ENCODE measurements around the gene RSBN1L.
"Not testable (repeated sequence)": the region's sequence is repeated elsewhere in the genome, so short reads cannot be mapped to it uniquely, and the experiment has no call there.

RSBN1L gene

DNA sequence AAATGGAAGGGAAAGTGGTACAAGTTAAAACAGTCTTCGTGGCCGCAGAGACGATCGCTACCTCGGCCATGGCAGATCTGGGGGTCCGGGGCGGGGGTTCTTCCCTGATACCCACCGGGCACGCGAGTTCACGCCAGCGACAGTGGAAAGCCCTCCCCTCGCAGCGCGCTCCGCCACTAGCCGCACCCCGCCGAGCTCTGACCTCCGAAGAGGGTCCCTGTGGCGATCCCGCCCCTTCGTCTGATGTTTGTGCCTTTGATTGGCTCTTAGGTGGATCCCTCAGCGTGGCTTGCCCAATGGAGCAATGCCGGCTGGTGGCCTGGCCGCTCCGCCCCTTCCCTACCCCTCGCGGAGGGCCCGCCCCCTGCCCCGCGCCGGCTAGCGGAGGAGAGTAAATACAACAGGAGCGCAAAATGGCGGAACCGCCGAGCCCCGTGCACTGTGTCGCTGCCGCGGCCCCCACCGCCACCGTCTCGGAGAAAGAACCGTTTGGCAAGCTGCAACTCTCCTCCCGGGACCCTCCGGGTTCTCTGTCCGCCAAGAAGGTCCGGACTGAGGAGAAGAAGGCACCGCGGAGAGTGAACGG is at the start of gene RSBN1L:
TSS of gene RSBN1L (plus strand) at position 403 of the 586 bp plus-strand sequence. CDS start at position 414, 11 bp downstream.
- in situ Hi-C loops (cut with HindIII; ENCODE audit: low sequenced_read_pairs) = no loop called here

GRCh38 chr7:77648742-77649338 is 47.4 kb upstream of the RSBN1L start:
- in situ Hi-C loops (cut with HindIII; ENCODE audit: low sequenced_read_pairs) = no loop called here

DNA sequence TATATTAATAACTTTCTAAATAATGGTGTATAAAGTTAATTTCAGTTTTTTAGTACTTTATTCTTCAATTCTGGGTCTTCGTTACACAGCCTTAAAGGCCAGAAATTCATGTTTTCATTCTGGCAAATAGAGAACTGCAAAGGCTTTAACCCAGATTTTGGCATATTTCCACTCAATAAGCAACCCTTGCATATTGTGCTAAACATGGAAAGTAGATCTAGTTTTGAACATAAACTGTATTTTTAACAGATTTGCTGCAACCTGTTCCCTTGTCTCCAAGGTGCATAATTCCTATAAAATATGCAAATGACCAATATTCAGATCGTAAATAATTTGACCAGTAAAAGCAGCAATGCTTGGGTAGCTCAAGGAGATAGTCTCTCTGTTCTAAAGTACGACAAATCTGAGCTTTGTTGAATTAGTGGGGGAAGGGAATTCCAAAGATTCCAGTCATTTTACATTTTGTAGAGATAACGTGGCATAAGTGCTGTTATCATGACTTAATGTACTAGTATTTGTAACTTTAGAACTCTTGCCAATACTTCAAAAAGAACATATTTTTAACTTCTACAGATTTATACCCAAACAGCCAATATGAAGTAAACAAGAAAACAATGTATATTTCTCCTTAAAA is 46.4 kb upstream of the RSBN1L start:
- in situ Hi-C loops (cut with HindIII; ENCODE audit: low sequenced_read_pairs) = no loop called here

DNA sequence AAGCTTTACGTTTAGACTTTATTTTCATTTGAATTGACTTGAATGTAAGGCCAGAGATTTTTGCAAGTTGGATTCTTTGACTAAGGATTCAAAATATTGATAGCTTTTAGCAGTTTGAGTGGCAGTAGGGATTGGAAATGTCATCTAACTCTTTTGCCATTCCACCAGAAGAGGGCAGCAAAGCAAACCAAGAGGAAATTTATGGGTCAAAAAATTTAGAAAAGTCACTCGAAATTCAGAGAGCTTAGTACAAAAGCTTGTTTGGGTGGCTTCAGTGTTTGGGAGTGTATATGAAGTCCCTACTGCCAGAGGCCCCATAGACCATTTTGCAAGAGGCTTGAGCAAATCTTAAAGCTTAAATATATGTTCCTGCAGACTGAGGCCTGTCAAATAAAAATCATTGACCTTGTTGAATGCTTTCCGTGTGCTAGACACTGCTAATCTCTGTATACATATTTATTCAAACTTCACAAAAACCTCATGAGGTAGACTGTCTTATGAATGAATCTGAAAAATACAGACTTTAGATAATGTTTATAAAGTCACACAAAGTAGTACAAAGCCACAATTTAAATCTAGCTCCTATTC is 44.6 kb upstream of the RSBN1L start:
- in situ Hi-C loops (cut with HindIII; ENCODE audit: low sequenced_read_pairs) = no loop called here

- in situ Hi-C loops (cut with HindIII; ENCODE audit: low sequenced_read_pairs) = not testable (repeated sequence)
Observed at GRCh38 chr7:77652826-77653225, 43.4 kb upstream of the RSBN1L start.

GRCh38 chr7:77653572-77653971 is 42.7 kb upstream of the RSBN1L start:
- in situ Hi-C loops (cut with HindIII; ENCODE audit: low sequenced_read_pairs) = no loop called here

GRCh38 chr7:77655356-77655755 is 40.9 kb upstream of the RSBN1L start:
- in situ Hi-C loops (cut with HindIII; ENCODE audit: low sequenced_read_pairs) = no loop called here

- in situ Hi-C loops (cut with HindIII; ENCODE audit: low sequenced_read_pairs) = no loop called here
Observed at GRCh38 chr7:77655836-77656455, 40.3 kb upstream of the RSBN1L start.

DNA sequence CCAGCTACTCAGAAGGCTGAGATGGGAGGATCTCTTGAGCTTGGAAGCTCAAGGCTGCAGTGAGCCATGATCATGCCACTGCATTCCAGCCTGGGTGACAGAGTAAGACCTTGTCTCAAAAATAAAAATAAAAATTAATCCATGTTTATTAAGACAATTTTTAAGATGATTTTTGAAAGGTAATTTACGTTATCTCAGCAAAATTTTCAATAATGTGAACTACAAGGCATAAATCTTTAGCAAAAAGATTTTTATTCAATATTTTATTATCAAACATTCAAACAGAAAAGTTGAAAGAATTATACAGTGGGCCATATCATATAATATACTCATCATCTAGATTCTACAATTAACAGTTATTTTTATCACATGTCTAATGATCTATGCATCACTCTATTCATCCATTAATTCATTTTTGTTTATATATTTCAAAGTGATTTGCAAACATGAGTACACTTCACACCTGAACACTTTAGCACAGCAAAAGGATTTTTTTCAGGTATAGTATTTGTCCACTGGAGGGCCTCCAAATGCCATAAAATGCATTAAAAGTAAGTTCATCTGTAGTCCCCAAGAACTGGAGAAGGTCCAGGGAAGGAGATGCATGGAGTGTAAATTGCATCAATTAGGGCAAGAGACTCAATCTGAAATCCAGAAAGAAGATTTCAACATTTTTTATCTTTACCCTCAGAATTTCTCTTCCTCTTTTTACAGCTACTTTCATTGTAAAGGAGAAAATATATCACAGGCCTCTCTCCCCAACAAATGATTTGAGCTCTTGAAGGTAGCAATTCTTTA is 38.6 kb upstream of the RSBN1L start:
- in situ Hi-C loops (cut with HindIII; ENCODE audit: low sequenced_read_pairs) = no loop called here

DNA sequence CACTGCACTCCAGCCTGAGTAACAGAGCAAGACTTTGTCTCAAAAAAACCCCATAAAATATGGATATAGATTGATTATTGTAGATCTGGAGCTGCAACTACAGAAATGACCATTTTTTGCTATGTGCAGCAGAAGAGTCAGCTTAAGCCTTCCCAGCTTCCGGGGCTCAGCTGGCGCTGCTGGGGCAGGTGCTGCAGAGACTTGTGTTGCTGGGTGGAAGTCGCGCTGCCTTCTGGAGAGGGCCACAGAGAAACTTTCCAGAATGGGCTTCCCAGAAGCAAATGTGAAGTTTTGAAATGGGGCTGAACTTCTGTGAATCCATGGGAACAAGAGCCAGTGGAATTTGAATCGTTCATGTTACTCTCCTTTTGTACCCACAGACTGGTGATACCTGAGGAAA is 37.3 kb upstream of the RSBN1L start:
- in situ Hi-C loops (cut with HindIII; ENCODE audit: low sequenced_read_pairs) = no loop called here

GRCh38 chr7:77661816-77662215 is 34.4 kb upstream of the RSBN1L start:
- in situ Hi-C loops (cut with HindIII; ENCODE audit: low sequenced_read_pairs) = no loop called here

DNA sequence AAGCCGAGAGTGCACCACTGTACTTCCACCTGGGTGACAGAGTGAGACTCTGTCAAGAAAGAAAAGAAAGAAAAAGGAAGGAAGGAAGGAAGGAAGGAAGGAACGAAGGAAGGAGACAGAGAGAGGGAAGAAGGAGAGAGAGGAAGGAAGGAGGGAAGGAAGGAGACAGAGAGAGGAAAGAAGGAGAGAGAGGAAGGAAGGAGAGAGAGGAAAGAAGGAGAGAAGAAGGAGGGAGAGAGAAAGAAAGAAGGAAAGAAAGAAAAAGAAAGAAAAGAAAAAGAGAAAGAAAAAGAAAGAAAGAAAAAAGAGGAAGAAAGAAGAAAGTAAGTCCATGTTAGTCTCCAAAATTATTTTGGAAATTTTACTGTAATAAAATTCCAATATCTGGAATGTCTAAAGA is 33.4 kb upstream of the RSBN1L start:
- in situ Hi-C loops (cut with HindIII; ENCODE audit: low sequenced_read_pairs) = no loop called here

DNA sequence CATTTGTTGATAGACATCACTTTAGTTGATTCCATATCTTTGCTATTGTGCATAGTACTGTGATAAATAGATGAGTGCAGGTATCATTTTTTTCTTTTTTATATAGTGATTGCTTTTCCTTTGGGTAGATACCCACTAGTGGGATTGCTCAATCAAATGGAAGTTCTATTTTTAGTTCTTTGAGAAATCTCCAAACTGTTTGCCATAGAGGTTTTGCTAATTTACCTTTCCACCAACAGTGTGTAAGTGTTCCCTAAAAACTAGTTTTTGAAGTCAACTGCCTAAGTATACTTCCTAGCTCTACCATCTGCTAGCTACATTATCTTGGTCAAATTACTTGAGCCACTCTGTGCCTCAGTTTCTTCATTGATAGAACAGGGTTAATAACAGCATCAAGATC is 31.5 kb upstream of the RSBN1L start:
- in situ Hi-C loops (cut with HindIII; ENCODE audit: low sequenced_read_pairs) = no loop called here

- in situ Hi-C loops (cut with HindIII; ENCODE audit: low sequenced_read_pairs) = no loop called here
Observed at GRCh38 chr7:77665161-77665560, 31.1 kb upstream of the RSBN1L start.

- in situ Hi-C loops (cut with HindIII; ENCODE audit: low sequenced_read_pairs) = no loop called here
Observed at GRCh38 chr7:77667459-77668086, 28.7 kb upstream of the RSBN1L start.

- in situ Hi-C loops (cut with HindIII; ENCODE audit: low sequenced_read_pairs) = no loop called here
Observed at GRCh38 chr7:77674878-77675277, 21.4 kb upstream of the RSBN1L start.

- in situ Hi-C loops (cut with HindIII; ENCODE audit: low sequenced_read_pairs) = no loop called here
Observed at GRCh38 chr7:77679608-77680007, 16.7 kb upstream of the RSBN1L start.

DNA sequence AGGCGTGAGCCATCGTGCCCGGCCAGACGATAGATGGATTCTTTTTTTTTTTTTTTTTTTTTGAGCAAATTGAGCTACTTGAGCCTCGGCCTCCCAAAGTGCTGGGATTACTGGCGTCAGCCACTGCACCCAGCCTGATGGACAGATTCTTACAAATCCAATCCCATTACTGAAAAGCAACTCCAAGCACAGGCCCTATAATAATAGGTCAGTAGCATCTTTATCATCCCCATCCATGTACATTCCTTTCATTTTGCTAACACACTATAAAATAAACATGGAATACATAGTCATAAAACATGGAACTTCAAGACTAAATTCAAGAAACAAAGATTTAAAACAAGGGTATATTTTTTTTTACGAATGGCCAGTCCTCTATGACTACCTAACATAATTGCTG is 16.0 kb upstream of the RSBN1L start:
- in situ Hi-C loops (cut with HindIII; ENCODE audit: low sequenced_read_pairs) = no loop called here

GRCh38 chr7:77684030-77684429 is 12.2 kb upstream of the RSBN1L start:
- in situ Hi-C loops (cut with HindIII; ENCODE audit: low sequenced_read_pairs) = no loop called here

DNA sequence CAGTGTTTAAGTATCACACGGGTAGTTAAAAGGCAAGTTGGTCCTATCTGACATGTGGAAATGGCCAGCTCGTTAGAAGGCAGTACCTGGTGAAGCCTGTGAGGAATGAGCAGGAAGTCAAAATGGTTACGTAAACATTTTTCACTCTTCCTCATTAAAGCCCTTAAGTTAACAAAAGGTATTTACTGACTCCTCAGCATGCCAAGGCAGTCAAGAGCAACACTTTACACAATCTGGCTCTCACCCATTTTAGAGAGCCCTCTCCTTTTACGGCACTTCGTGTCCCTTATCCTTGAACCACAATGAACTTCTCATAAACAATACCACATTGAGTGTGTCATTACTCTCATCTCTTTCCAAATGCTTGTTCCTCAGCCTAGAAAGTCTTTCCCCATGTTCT is 11.0 kb upstream of the RSBN1L start:
- in situ Hi-C loops (cut with HindIII; ENCODE audit: low sequenced_read_pairs) = no loop called here
